C4-2B (cell line): ENCODE measurements around the gene HNRNPK.

Experiments
- H3K27ac ChIP-seq: fragments of 450-650 bp; 2 replicates; pipeline ENCODE4 v1.5.1; 2017
- CTCF ChIP-seq: fragments of 450-650 bp; conservative IDR thresholded peaks from 2 replicates; pipeline ENCODE4 v1.5.1; 2017; ENCODE audit warnings: mild to moderate bottlenecking
- ZFX ChIP-seq: fragments of 450-650 bp; IDR thresholded peaks from 2 replicates; pipeline ENCODE4 v1.6.1; 2017

Gene HNRNPK

GRCh38 chr9:83934569-83935275 lies 45.3 kb downstream of the HNRNPK start:
- H3K27ac ChIP-seq, result peak overlapping the region; percentile 71; the same call in 1 of the 2 replicates
- no peak for TF ChIP-seq CTCF
- no peak for TF ChIP-seq ZFX

GRCh38 chr9:83933790-83934189 lies 46.2 kb downstream of the HNRNPK start:
- peak overlapping the region; percentile 15 for H3K27ac ChIP-seq
- TF ChIP-seq ZFX (no peak), CTCF (no peak)

- TF ChIP-seq CTCF, result no peak
- no peak for TF ChIP-seq ZFX
- peak overlapping the region; percentile 15 for H3K27ac ChIP-seq
Observed at GRCh38 chr9:83932851-83933250, 47.2 kb downstream of the HNRNPK start.

- no peak for TF ChIP-seq CTCF
- TF ChIP-seq ZFX, result no peak
- peak overlapping the region; percentile 70 for H3K27ac ChIP-seq
Observed at GRCh38 chr9:83932011-83932410, 48.0 kb downstream of the HNRNPK start.

- no peak overlapping the region for H3K27ac ChIP-seq
- TF ChIP-seq ZFX (no peak), CTCF (no peak)
Observed at GRCh38 chr9:83930881-83931280, 49.1 kb downstream of the HNRNPK start.

GRCh38 chr9:83927591-83927990 lies 52.4 kb downstream of the HNRNPK start:
- no peak for TF ChIP-seq CTCF
- no peak for TF ChIP-seq ZFX
- H3K27ac ChIP-seq, result no peak overlapping the region

- H3K27ac ChIP-seq, result peak within 1 kb of the TSS; percentile 79
- TF ChIP-seq ZFX, result peak; percentile 79
- peak; percentile 77 for TF ChIP-seq CTCF
Observed at GRCh38 chr9:83920927-83921707, 58.9 kb downstream of the HNRNPK start, which contains the start of gene KIF27. Gene KIF27, minus strand, starts transcription at chr9:83921432. Its CDS starts 5,841 bp downstream, at chr9:83915591.
